Upper lobe of left lung (tissue), 6 donors: ENCODE data around the gene GALNT3. TPM values are rescaled to one million over a fixed set of nuclear protein-coding genes. Genes with fewer than 3 reads are reported as not detected.
A peak's percentile ranks its signal among the peaks of the same experiment; 100 is the strongest.

ENCODE experiments used
- ATAC-seq, 2 donors: fragments of 200-7000 bp; cut with Tn5 transposase; one replicate each; pipeline ENCODE4 v1.9.1; 2022; ENCODE audit warnings: mild to moderate bottlenecking in 2 of 2, moderate library complexity in 2 of 2; ENCODE audit not compliant: low FRiP score in 2 of 2
- DNase-seq, 2 donors: peaks; one replicate each; pipeline ENCODE4 v3.0.0-alpha.2; 2019 to 2020
- H3K27ac ChIP-seq, 4 donors: fragments of 200-600 bp; sonication (generic); one replicate each; pipeline ENCODE4 v1.5.1; 2016 to 2019
- H3K27me3 ChIP-seq, 4 donors: fragments of 200-600 bp; sonication (generic); one replicate each; pipeline ENCODE4 v1.5.1; 2017 to 2019
- H3K36me3 ChIP-seq, 4 donors: fragments of 200-600 bp; sonication (generic); one replicate each; pipeline ENCODE4 v1.5.1; 2016 to 2019
- H3K4me1 ChIP-seq, 4 donors: fragments of 200-600 bp; sonication (generic); one replicate each; pipeline ENCODE4 v1.5.1; 2018 to 2019
- H3K4me3 ChIP-seq, 4 donors: fragments of 200-600 bp; sonication (generic); one replicate each; pipeline ENCODE4 v1.5.1; 2017 to 2019; ENCODE audit warnings: mild to moderate bottlenecking in 2 of 4, moderate library complexity in 1 of 4
- H3K9me3 ChIP-seq, 4 donors: fragments of 200-600 bp; sonication (generic); one replicate each; pipeline ENCODE4 v1.5.1; 2018 to 2019
- CTCF ChIP-seq, 6 experiments: fragments of 450-650 bp in 4 of 6; fragments of 200-600 bp in 2 of 6; sonication (generic) in 2 of 6; IDR thresholded peaks; one replicate each; pipeline ENCODE4 v1.5.1; 2016 to 2019; ENCODE audit warnings: antibody characterized with exemption in 6 of 6
- EP300 ChIP-seq, 4 donors: sonication (generic); formaldehyde crosslinking; IDR thresholded peaks; one replicate each; pipeline ENCODE4 v1.5.1; 2017; ENCODE audit warnings: antibody characterized with exemption in 4 of 4, control low read depth in 2 of 4
- POLR2A ChIP-seq, 4 donors: fragments of 450-650 bp; IDR thresholded peaks; one replicate each; pipeline ENCODE4 v1.5.1; 2016 to 2017; ENCODE audit warnings: antibody characterized with exemption in 4 of 4, mild to moderate bottlenecking in 2 of 4
- POLR2AphosphoS5 ChIP-seq, 2 donors: sonication (generic); formaldehyde crosslinking; IDR thresholded peaks; one replicate each; pipeline ENCODE4 v1.5.1; 2017; ENCODE audit warnings: antibody characterized with exemption in 2 of 2
- WGBS, 2 donors: methylation state at CpG; one replicate each; pipeline ENCODE4 v1.1.5; 2017 to 2018; 5-methylcytosine and 5-hydroxymethylcytosine counted together
- total RNA-seq, 6 donors: library from RNA; depleted of rRNA in 4 of 6; stranded (reverse); fragments of >200 nt in 4 of 6; gene quantifications; one replicate each; pipeline versions ENCODE4 v1.1.0 to v1.2.1, GENCODE V29; 2016 to 2021
- donor health status: DM: no; HTN: no; CAD: no; lungs with moderate emphysema.
- donor health status: DM: no; HTN: yes; CAD: no; lungs with severe emphysema.

GALNT3 gene
- total RNA-seq, 6 donors from 2014 or later, result 14.9 to 52.3 (median 28.7) TPM

- 95 to 98% methylated on average over 4 of the region's 4 CpGs for WGBS, 2 donors
- peaks cover 0 to 1% (median 0%) of the 10 kb centered on the region in 4 donors for H3K27me3 ChIP-seq
- peak; percentile 40 to 43 for ATAC-seq
- H3K9me3 ChIP-seq, result no peaks in the 10 kb centered on the region
- no peaks in the 10 kb centered on the region for H3K4me1 ChIP-seq
- TF ChIP-seq CTCF (IDR thresholded peaks at IDR 0.05), result peak in 2 of 6 experiments; percentile 6 to 17
- TF ChIP-seq POLR2A (IDR thresholded peaks at IDR 0.05), result no peak
- no peak for TF ChIP-seq EP300 (IDR thresholded peaks at IDR 0.05)
- TF ChIP-seq POLR2AphosphoS5 (IDR thresholded peaks at IDR 0.05), result no peak
- DNase-seq, result peak in 1 of 2 donors; percentile 1
- no peak overlapping the region for H3K4me3 ChIP-seq
- H3K36me3 ChIP-seq, result no peaks in the 10 kb centered on the region
- no peak overlapping the region for H3K27ac ChIP-seq
Observed at GRCh38 chr2:165778653-165779451, 15.2 kb downstream of the GALNT3 start.

- Histone ChIP-seq H3K27me3 (peaks cover 0 to 1% (median 0%) of the 10 kb centered on the region in 4 donors), H3K27ac (no peak overlapping the region), H3K36me3 (no peaks in the 10 kb centered on the region), H3K4me3 (no peak overlapping the region), H3K9me3 (no peaks in the 10 kb centered on the region), H3K4me1 (no peaks in the 10 kb centered on the region)
- ATAC-seq (no peak), DNase-seq (no peak)
- TF ChIP-seq EP300 (IDR thresholded peaks at IDR 0.05) (no peak), CTCF (IDR thresholded peaks at IDR 0.05) (no peak), POLR2AphosphoS5 (IDR thresholded peaks at IDR 0.05) (no peak), POLR2A (IDR thresholded peaks at IDR 0.05) (no peak)
Observed at GRCh38 chr2:165778187-165778556, 15.9 kb downstream of the GALNT3 start.

GRCh38 chr2:165777522-165778186 lies 16.4 kb downstream of the GALNT3 start:
- Histone ChIP-seq H3K9me3 (no peaks in the 10 kb centered on the region), H3K4me3 (no peak overlapping the region), H3K36me3 (no peaks in the 10 kb centered on the region), H3K27me3 (peaks cover 0 to 1% (median 0%) of the 10 kb centered on the region in 4 donors), H3K27ac (no peak overlapping the region), H3K4me1 (no peaks in the 10 kb centered on the region)
- ATAC-seq, result no peak
- TF ChIP-seq EP300 (IDR thresholded peaks at IDR 0.05) (no peak), POLR2A (IDR thresholded peaks at IDR 0.05) (no peak), CTCF (IDR thresholded peaks at IDR 0.05) (no peak), POLR2AphosphoS5 (IDR thresholded peaks at IDR 0.05) (no peak)
- no peak for DNase-seq
- WGBS, 2 donors, result 91 to 96% methylated on average over 2 of the region's 2 CpGs

GRCh38 chr2:165776796-165777195 lies 17.3 kb downstream of the GALNT3 start:
- DNase-seq, result no peak
- H3K9me3 ChIP-seq, result no peaks in the 10 kb centered on the region
- H3K36me3 ChIP-seq, result no peaks in the 10 kb centered on the region
- H3K4me3 ChIP-seq, result no peak overlapping the region
- no peak for ATAC-seq
- no peak overlapping the region for H3K27ac ChIP-seq
- H3K27me3 ChIP-seq, result peaks cover 0 to 1% (median 0%) of the 10 kb centered on the region in 4 donors
- H3K4me1 ChIP-seq, result no peaks in the 10 kb centered on the region
- TF ChIP-seq POLR2AphosphoS5 (IDR thresholded peaks at IDR 0.05), result no peak
- no peak for TF ChIP-seq CTCF (IDR thresholded peaks at IDR 0.05)
- TF ChIP-seq POLR2A (IDR thresholded peaks at IDR 0.05), result no peak
- TF ChIP-seq EP300 (IDR thresholded peaks at IDR 0.05), result no peak
